RWPE2 (cell line): Measurements from ENCODE around the gene F2.

Source experiments
- ATAC-seq: fragments of 200-7000 bp; cut with Tn5 transposase; 3 replicates; pipeline ENCODE4 v1.9.1; 2021; ENCODE audit warnings: low read depth
- DNase-seq: peaks from one replicate; pipeline ENCODE4 v3.0.0-alpha.2; 2020; ENCODE audit warnings: low spot score
- H3K27ac ChIP-seq: fragments of 450-650 bp; 2 replicates; pipeline ENCODE4 v1.5.1; 2017; ENCODE audit warnings: mild to moderate bottlenecking; ENCODE audit not compliant: poor library complexity, severe bottlenecking
- H3K27me3 ChIP-seq: fragments of 250-450 bp; sonication (Bioruptor Pico); 2 replicates; pipeline ENCODE4 v1.5.1; 2021; ENCODE audit warnings: mild to moderate bottlenecking, moderate library complexity; ENCODE audit not compliant: insufficient read depth, poor library complexity, severe bottlenecking
- H3K36me3 ChIP-seq: fragments of 250-450 bp; sonication (Bioruptor Pico); 2 replicates; pipeline ENCODE4 v1.5.1; 2020; ENCODE audit warnings: low read depth, mild to moderate bottlenecking, moderate library complexity
- H3K4me1 ChIP-seq: fragments of 250-450 bp; sonication (Bioruptor Pico); 2 replicates; pipeline ENCODE4 v1.5.1; 2021; ENCODE audit warnings: mild to moderate bottlenecking, moderate library complexity; ENCODE audit not compliant: insufficient read depth, poor library complexity, severe bottlenecking
- H3K4me3 ChIP-seq: fragments of 250-450 bp; sonication (Bioruptor Pico); 2 replicates; pipeline ENCODE4 v1.5.1; 2021; ENCODE audit warnings: mild to moderate bottlenecking, moderate library complexity; ENCODE audit not compliant: severe bottlenecking
- H3K9me3 ChIP-seq: fragments of 250-450 bp; sonication (Bioruptor Pico); 2 replicates; pipeline ENCODE4 v1.5.1; 2021; ENCODE audit warnings: mild to moderate bottlenecking, moderate library complexity; ENCODE audit not compliant: severe bottlenecking
- CTCF ChIP-seq: fragments of 450-650 bp; IDR thresholded peaks from one replicate; pipeline ENCODE4 v1.5.1; 2017; ENCODE audit warnings: mild to moderate bottlenecking, moderate library complexity; ENCODE audit not compliant: poor library complexity, severe bottlenecking

F2 gene

GRCh38 chr11:46679241-46680163 is 39.5 kb upstream of the F2 start:
- Histone ChIP-seq H3K27ac (no peak overlapping the region), H3K4me3 (no peak overlapping the region), H3K9me3 (no peaks in the 10 kb centered on the region), H3K4me1 (peaks cover 10% of the 10 kb centered on the region), H3K36me3 (peaks cover 24% of the 10 kb centered on the region), H3K27me3 (no peaks in the 10 kb centered on the region)
- DNase-seq, result no peak
- ATAC-seq, result no peak
- no peak for TF ChIP-seq CTCF

- no peaks in the 10 kb centered on the region for H3K27me3 ChIP-seq
- no peak overlapping the region for H3K27ac ChIP-seq
- H3K36me3 ChIP-seq, result peaks cover 24% of the 10 kb centered on the region
- H3K4me1 ChIP-seq, result peaks cover 6% of the 10 kb centered on the region
- H3K4me3 ChIP-seq, result no peak overlapping the region
- no peaks in the 10 kb centered on the region for H3K9me3 ChIP-seq
- DNase-seq, result no peak
- no peak for ATAC-seq
- no peak for TF ChIP-seq CTCF
Measured at GRCh38 chr11:46680164-46680760, 38.8 kb upstream of the F2 start.

- Histone ChIP-seq H3K9me3 (no peaks in the 10 kb centered on the region), H3K36me3 (peaks cover 25% of the 10 kb centered on the region), H3K4me3 (no peak overlapping the region), H3K4me1 (peaks cover under 1% of the 10 kb centered on the region), H3K27ac (no peak overlapping the region), H3K27me3 (no peaks in the 10 kb centered on the region)
- TF ChIP-seq CTCF, result no peak
- DNase-seq, result no peak
- ATAC-seq, result no peak
Measured at GRCh38 chr11:46680815-46681214, 38.2 kb upstream of the F2 start.

GRCh38 chr11:46681814-46682213 is 37.2 kb upstream of the F2 start:
- H3K36me3 ChIP-seq, result peaks cover 31% of the 10 kb centered on the region
- DNase-seq (no peak), ATAC-seq (no peak)
- no peak overlapping the region for H3K4me3 ChIP-seq
- H3K27ac ChIP-seq, result no peak overlapping the region
- peaks cover 6% of the 10 kb centered on the region for H3K4me1 ChIP-seq
- no peaks in the 10 kb centered on the region for H3K9me3 ChIP-seq
- no peaks in the 10 kb centered on the region for H3K27me3 ChIP-seq
- TF ChIP-seq CTCF, result no peak
